ENCODE measurements around the gene DHRS13.

DNA sequence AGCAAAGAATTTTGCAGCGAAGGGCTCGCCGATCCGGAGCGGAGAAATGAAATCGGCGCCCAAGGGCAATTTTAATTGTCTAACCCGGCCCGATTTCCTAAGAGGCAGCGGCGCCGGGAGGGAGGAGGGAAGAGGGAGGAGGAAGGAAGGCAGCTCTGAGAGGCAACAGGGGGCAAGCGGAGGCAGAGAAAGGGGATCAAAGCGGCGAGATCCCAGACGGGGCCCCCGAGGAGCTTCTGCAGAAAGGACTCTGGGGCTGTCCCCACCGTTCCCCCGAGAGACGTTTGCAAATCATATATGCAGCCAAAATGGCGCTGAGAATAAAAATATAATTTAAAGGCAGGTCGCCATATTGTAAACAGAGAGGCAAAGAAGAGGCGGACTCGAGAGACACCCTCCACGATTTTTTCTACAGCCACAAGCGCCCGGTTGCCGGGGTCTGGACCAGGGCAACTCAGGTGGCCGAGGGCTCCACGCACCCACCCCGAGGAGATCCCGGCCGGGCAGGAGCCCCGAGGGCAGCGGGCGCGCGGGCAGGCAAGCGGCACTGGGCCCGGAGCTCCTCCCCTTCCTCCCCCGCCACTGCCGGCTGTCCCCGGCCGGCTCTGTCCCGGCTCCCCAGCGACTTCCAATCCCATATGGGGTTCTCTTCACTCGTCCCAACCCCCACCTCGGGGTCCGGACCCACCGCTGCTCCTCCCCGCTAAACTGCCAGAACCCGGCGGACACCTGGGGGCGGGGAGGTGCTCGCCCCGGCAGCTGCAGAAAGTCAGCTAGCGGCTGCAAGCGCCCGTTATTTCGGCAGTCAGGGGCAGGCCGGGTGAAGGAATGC is 46.5 kb upstream of the DHRS13 start:
- TF ChIP-seq POLR2AphosphoS5 (IDR thresholded peaks at IDR 0.05), result peak in 1 of 3 donors; percentile 21
- peak in 1 of 2 donors; percentile 13 for TF ChIP-seq POLR2A (IDR thresholded peaks at IDR 0.05)
- no peak for TF ChIP-seq EP300 (IDR thresholded peaks at IDR 0.05)
